Right lobe of liver (tissue), 6 donors: ENCODE measurements around the gene PHF21B. TPM values are rescaled to one million over a fixed set of nuclear protein-coding genes. Genes with fewer than 3 reads are reported as not detected.

Experiments
- ATAC-seq, 4 donors: fragments of 200-7000 bp; cut with Tn5 transposase; one replicate each; pipeline ENCODE4 v1.9.1; 2020; ENCODE audit warnings: mild to moderate bottlenecking in 4 of 4, moderate library complexity in 4 of 4
- DNase-seq, 3 donors: peaks; one replicate each; pipeline ENCODE4 v3.0.0-alpha.2; 2020
- H3K27ac ChIP-seq, 3 donors: fragments of 200-600 bp; one replicate each; pipeline ENCODE4 v1.8.0; 2022
- H3K27me3 ChIP-seq, 2 donors: fragments of 200-600 bp; one replicate each; pipeline ENCODE4 v1.8.0; 2022
- H3K36me3 ChIP-seq, 4 donors: fragments of 200-600 bp; sonication (generic) in 1 of 4; one replicate each; pipeline versions ENCODE4 v1.5.1 to v1.8.0; 2017 to 2022; ENCODE audit warnings: control low read depth in 1 of 4
- H3K4me1 ChIP-seq, 4 donors: fragments of 200-600 bp; sonication (generic) in 1 of 4; one replicate each; pipeline versions ENCODE4 v1.5.1 to v1.8.0; 2017 to 2022; ENCODE audit warnings: control low read depth in 1 of 4
- H3K4me3 ChIP-seq, 3 donors: fragments of 200-600 bp; one replicate each; pipeline ENCODE4 v1.8.0; 2022
- H3K9me3 ChIP-seq, 4 donors: fragments of 200-600 bp; sonication (generic) in 1 of 4; one replicate each; pipeline versions ENCODE4 v1.5.1 to v1.8.0; 2017 to 2022; ENCODE audit warnings: control low read depth in 1 of 4
- POLR2A ChIP-seq: fragments of 450-650 bp; IDR thresholded peaks from one replicate; pipeline ENCODE4 v1.6.1; 2017; ENCODE audit warnings: antibody characterized with exemption, mild to moderate bottlenecking
- WGBS: methylation state at CpG from one replicate; pipeline ENCODE4 v1.1.6; 2018; ENCODE audit warnings: low coverage, low lambda C conversion rate; ENCODE audit not compliant: insufficient coverage; ENCODE audit errors: missing lambda C conversion rate; 5-methylcytosine and 5-hydroxymethylcytosine counted together
- intact Hi-C, 2 donors: fragments of 100-400 bp; cut with DNase I; formaldehyde crosslinking; loops; one replicate each; pipeline versions ENCODE4 v1.11.2 to v1.14.1; 2022
- total RNA-seq, 6 experiments: library from RNA; depleted of rRNA in 2 of 6; stranded (reverse); fragments of >200 nt in 2 of 6; fragmentation: NEBNext Ultra II Directional in 3 of 6; extraction: Animal tissue kit (Norgen Biotek cat#: 25700) in 3 of 6; gene quantifications; one replicate each; pipeline versions ENCODE4 v1.1.0 to v1.2.4, GENCODE V29; 2016 to 2023
- TF ChIP-seq, protein P1 (sequence below), 4 donors: fragments of 200-600 bp in 3 of 4; fragments of 450-650 bp in 1 of 4; IDR thresholded peaks; one replicate each; pipeline versions ENCODE4 v1.5.1 to v1.8.0; 2016 to 2022; ENCODE audit warnings: antibody characterized with exemption in 4 of 4, mild to moderate bottlenecking in 2 of 4
- donor health status: DM: no; HTN: yes; CAD: no.
- donor health status: DM: no; HTN: no; CAD: no.
- donor health status: DM: no; HTN: no; CAD: no.
- donor health status: DM: no; HTN: yes; CAD: no.
- donor health status: DM: no; HTN: yes; CAD: no.

The PHF21B gene
- total RNA-seq, 6 experiments from 2014 or later = not detected

GRCh38 chr22:45034821-45035220 lies 25.0 kb upstream of the PHF21B start:
- DNase-seq = no peak
- Histone ChIP-seq H3K27ac (no peak overlapping the region), H3K9me3 (no peaks in the 10 kb centered on the region), H3K27me3 (no peaks in the 10 kb centered on the region), H3K4me1 (no peaks in the 10 kb centered on the region), H3K4me3 (no peak overlapping the region), H3K36me3 (no peaks in the 10 kb centered on the region)
- WGBS = 50% methylated on average over 2 of the region's 8 CpGs
- TF ChIP-seq POLR2A = no peak
- TF ChIP-seq, protein P1, sequence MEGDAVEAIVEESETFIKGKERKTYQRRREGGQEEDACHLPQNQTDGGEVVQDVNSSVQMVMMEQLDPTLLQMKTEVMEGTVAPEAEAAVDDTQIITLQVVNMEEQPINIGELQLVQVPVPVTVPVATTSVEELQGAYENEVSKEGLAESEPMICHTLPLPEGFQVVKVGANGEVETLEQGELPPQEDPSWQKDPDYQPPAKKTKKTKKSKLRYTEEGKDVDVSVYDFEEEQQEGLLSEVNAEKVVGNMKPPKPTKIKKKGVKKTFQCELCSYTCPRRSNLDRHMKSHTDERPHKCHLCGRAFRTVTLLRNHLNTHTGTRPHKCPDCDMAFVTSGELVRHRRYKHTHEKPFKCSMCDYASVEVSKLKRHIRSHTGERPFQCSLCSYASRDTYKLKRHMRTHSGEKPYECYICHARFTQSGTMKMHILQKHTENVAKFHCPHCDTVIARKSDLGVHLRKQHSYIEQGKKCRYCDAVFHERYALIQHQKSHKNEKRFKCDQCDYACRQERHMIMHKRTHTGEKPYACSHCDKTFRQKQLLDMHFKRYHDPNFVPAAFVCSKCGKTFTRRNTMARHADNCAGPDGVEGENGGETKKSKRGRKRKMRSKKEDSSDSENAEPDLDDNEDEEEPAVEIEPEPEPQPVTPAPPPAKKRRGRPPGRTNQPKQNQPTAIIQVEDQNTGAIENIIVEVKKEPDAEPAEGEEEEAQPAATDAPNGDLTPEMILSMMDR (IDR thresholded peaks at IDR 0.05) = no peak
- ATAC-seq = no peak
- intact Hi-C loops = no loop called here

- TF ChIP-seq, protein P1 (IDR thresholded peaks at IDR 0.05) = no peak
- TF ChIP-seq POLR2A = no peak
- Histone ChIP-seq H3K36me3 (no peaks in the 10 kb centered on the region), H3K4me1 (no peaks in the 10 kb centered on the region), H3K27ac (no peak overlapping the region), H3K9me3 (no peaks in the 10 kb centered on the region), H3K4me3 (no peak overlapping the region), H3K27me3 (no peaks in the 10 kb centered on the region)
- DNase-seq = no peak
- intact Hi-C loops = no loop called here
- no peak for ATAC-seq
- WGBS = 76% methylated on average over 8 of the region's 10 CpGs
Observed at GRCh38 chr22:45034156-45034555, 24.4 kb upstream of the PHF21B start.

DNA sequence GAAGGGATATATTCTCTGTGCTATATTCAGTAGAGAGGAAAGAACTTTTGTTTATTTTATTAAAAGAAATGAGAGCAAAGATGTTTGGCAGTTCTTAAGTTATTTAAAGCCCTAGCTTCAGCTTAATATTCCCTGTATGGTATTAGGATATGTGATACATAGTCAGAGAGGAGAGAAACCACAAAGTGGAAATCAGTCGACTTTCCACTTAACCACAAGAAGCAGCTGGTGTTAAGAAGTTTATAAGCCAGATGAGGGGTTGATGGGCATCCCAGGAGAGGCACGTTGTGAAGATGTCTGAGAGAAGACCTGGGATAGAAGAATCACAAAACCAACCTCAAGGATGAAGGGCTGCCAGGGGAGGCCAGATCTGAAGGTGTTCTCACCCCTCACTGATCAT lies 23.3 kb upstream of the PHF21B start:
- Histone ChIP-seq H3K4me3 (no peak overlapping the region), H3K4me1 (no peaks in the 10 kb centered on the region), H3K27ac (no peak overlapping the region), H3K9me3 (no peaks in the 10 kb centered on the region), H3K36me3 (no peaks in the 10 kb centered on the region), H3K27me3 (no peaks in the 10 kb centered on the region)
- TF ChIP-seq, protein P1 (IDR thresholded peaks at IDR 0.05) = no peak
- no peak for TF ChIP-seq POLR2A
- WGBS = 10% methylated on average over 2 of the region's 2 CpGs
- intact Hi-C loops = no loop called here
- ATAC-seq (no peak), DNase-seq (no peak)

- intact Hi-C loops = no loop called here
- no peaks in the 10 kb centered on the region for H3K27me3 ChIP-seq
- TF ChIP-seq, protein P1 (IDR thresholded peaks at IDR 0.05) = no peak
- TF ChIP-seq POLR2A = no peak
Observed at GRCh38 chr22:45031629-45032403, 22.0 kb upstream of the PHF21B start.

More at GRCh38 chr22:45031629-45032403, 22.0 kb upstream of the PHF21B start:
- Histone ChIP-seq H3K27ac (no peak overlapping the region), H3K4me3 (no peak overlapping the region), H3K4me1 (no peaks in the 10 kb centered on the region), H3K9me3 (no peaks in the 10 kb centered on the region), H3K36me3 (no peaks in the 10 kb centered on the region)
- WGBS = 36% methylated on average over 1 of the region's 1 CpG
- DNase-seq (no peak), ATAC-seq (no peak)
